Measurements from ENCODE around the gene FMO5. TPM values are rescaled to one million over a fixed set of nuclear protein-coding genes. Genes with fewer than 3 reads are reported as not detected.

The FMO5 gene
- total and polyA plus RNA-seq, 2 of the 13 experiments (the other 11 are each of a cell fraction or from before 2014, with no cell fraction given): 48.2 to 149 TPM

DNA sequence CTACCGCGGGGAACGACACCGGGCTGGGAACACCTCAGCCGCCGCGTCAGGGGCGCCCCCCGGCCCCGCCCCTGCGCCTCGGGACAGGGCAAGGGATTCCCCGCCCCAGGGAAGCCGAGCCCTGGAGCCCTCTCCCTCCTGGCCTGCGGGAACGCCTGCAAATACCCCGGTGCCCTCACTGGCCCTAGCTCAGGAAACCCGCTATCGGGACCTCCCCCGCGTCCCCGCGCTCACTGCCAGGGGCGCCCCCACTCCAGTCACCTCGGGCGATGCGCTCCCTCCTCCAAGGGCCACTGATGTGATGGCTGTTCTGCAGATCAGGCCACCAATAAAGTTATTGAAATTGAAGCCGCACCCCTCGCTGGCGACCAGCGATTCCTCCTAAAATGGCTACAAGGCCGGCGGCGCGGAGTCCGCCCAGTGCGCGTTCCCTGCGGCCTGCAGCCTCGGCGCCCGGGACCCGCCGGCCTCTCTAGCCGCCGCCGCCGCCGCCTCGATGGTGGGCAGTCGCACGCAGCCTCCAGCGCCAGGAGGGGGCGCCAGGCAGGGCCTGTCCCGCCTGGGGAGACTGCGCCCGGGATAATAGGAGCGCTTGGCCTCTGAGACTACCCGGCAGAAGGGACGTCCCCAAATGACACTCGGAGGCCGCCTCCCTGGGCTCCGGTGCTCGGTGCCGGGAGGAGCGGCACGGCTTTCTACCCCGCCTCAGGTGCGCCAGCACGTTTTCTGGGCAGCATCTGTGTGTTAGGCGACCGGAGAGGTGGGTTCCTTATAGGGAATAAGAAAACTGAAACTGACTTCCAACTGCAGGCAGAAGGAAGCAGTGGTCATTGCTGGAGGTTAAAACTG is 52.7 kb downstream of the FMO5 start, which contains the start of gene PRKAB2 (continued):
- TF ChIP-seq ZSCAN22 (CRISPR knock-in tag; IDR thresholded peaks at IDR 0.05): no peak
- TF ChIP-seq ZNF326 (CRISPR knock-in tag; IDR thresholded peaks at IDR 0.05; ENCODE audit: borderline replicate concordance): no peak
- 0 out of 2 replicates have a peak, but pooled peaks have one; percentile 52 for TF ChIP-seq KLF9 (CRISPR knock-in tag; IDR thresholded peaks at IDR 0.05; ENCODE audit: low read depth)
- TF ChIP-seq ZNF282 (IDR thresholded peaks at IDR 0.05; ENCODE audit: partially characterized antibody): no peak
- peak; percentile 87; the same call in 1 of the 2 replicates for TF ChIP-seq ZBTB3 (CRISPR knock-in tag; IDR thresholded peaks at IDR 0.05; ENCODE audit: borderline replicate concordance, low read depth)
- TF ChIP-seq, protein P1, sequence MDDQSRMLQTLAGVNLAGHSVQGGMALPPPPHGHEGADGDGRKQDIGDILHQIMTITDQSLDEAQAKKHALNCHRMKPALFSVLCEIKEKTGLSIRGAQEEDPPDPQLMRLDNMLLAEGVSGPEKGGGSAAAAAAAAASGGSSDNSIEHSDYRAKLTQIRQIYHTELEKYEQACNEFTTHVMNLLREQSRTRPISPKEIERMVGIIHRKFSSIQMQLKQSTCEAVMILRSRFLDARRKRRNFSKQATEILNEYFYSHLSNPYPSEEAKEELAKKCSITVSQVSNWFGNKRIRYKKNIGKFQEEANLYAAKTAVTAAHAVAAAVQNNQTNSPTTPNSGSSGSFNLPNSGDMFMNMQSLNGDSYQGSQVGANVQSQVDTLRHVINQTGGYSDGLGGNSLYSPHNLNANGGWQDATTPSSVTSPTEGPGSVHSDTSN (CRISPR knock-in tag; IDR thresholded peaks at IDR 0.05; ENCODE audit: borderline replicate concordance): no peak; the same call in 1 of the 2 replicates
- no peak for TF ChIP-seq ISX (CRISPR knock-in tag; conservative IDR thresholded peaks at IDR 0.05)
- TF ChIP-seq, protein P2, sequence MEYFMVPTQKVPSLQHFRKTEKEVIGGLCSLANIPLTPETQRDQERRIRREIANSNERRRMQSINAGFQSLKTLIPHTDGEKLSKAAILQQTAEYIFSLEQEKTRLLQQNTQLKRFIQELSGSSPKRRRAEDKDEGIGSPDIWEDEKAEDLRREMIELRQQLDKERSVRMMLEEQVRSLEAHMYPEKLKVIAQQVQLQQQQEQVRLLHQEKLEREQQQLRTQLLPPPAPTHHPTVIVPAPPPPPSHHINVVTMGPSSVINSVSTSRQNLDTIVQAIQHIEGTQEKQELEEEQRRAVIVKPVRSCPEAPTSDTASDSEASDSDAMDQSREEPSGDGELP (IDR thresholded peaks at IDR 0.05; ENCODE audit: borderline replicate concordance, low read depth): 0 out of 2 replicates have a peak, but pooled peaks have one; percentile 45
- TF ChIP-seq HIVEP1 (CRISPR knock-in tag; IDR thresholded peaks at IDR 0.05): peak; percentile 100
- 0 out of 2 replicates have a peak, but pooled peaks have one; percentile 61 for TF ChIP-seq ZNF678 (CRISPR knock-in tag; IDR thresholded peaks at IDR 0.05)
- TF ChIP-seq KLF16 (CRISPR knock-in tag; IDR thresholded peaks at IDR 0.05): peak in 1 of 2 experiments; percentile 97; a peak in 2 of 4 replicates
- TF ChIP-seq ZNF441 (CRISPR knock-in tag; IDR thresholded peaks at IDR 0.05; ENCODE audit: borderline replicate concordance): 0 out of 2 replicates have a peak, but pooled peaks have one; percentile 36
- TF ChIP-seq ZNF552 (CRISPR knock-in tag; IDR thresholded peaks at IDR 0.05; ENCODE audit: borderline replicate concordance): no peak
- TF ChIP-seq, protein P3, sequence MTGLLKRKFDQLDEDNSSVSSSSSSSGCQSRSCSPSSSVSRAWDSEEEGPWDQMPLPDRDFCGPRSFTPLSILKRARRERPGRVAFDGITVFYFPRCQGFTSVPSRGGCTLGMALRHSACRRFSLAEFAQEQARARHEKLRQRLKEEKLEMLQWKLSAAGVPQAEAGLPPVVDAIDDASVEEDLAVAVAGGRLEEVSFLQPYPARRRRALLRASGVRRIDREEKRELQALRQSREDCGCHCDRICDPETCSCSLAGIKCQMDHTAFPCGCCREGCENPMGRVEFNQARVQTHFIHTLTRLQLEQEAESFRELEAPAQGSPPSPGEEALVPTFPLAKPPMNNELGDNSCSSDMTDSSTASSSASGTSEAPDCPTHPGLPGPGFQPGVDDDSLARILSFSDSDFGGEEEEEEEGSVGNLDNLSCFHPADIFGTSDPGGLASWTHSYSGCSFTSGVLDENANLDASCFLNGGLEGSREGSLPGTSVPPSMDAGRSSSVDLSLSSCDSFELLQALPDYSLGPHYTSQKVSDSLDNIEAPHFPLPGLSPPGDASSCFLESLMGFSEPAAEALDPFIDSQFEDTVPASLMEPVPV (CRISPR knock-in tag; IDR thresholded peaks at IDR 0.05): no peak; the same call in 1 of the 2 replicates
- peak; percentile 73; the same call in 1 of the 2 replicates for TF ChIP-seq ZNF782 (CRISPR knock-in tag; IDR thresholded peaks at IDR 0.05; ENCODE audit: borderline replicate concordance)
- TF ChIP-seq, protein P4, sequence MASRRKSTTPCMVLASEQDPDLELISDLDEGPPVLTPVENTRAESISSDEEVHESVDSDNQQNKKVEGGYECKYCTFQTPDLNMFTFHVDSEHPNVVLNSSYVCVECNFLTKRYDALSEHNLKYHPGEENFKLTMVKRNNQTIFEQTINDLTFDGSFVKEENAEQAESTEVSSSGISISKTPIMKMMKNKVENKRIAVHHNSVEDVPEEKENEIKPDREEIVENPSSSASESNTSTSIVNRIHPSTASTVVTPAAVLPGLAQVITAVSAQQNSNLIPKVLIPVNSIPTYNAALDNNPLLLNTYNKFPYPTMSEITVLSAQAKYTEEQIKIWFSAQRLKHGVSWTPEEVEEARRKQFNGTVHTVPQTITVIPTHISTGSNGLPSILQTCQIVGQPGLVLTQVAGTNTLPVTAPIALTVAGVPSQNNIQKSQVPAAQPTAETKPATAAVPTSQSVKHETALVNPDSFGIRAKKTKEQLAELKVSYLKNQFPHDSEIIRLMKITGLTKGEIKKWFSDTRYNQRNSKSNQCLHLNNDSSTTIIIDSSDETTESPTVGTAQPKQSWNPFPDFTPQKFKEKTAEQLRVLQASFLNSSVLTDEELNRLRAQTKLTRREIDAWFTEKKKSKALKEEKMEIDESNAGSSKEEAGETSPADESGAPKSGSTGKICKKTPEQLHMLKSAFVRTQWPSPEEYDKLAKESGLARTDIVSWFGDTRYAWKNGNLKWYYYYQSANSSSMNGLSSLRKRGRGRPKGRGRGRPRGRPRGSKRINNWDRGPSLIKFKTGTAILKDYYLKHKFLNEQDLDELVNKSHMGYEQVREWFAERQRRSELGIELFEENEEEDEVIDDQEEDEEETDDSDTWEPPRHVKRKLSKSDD (CRISPR knock-in tag; IDR thresholded peaks at IDR 0.05; ENCODE audit: low read depth): peak; percentile 84
- peak; percentile 76; the same call in 1 of the 2 replicates for TF ChIP-seq HNRNPUL1 (IDR thresholded peaks at IDR 0.05; ENCODE audit: low read depth, low read length)
- peak; percentile 98 for TF ChIP-seq ZFX (CRISPR knock-in tag; IDR thresholded peaks at IDR 0.05; ENCODE audit: low read depth)
- TF ChIP-seq, protein P5, sequence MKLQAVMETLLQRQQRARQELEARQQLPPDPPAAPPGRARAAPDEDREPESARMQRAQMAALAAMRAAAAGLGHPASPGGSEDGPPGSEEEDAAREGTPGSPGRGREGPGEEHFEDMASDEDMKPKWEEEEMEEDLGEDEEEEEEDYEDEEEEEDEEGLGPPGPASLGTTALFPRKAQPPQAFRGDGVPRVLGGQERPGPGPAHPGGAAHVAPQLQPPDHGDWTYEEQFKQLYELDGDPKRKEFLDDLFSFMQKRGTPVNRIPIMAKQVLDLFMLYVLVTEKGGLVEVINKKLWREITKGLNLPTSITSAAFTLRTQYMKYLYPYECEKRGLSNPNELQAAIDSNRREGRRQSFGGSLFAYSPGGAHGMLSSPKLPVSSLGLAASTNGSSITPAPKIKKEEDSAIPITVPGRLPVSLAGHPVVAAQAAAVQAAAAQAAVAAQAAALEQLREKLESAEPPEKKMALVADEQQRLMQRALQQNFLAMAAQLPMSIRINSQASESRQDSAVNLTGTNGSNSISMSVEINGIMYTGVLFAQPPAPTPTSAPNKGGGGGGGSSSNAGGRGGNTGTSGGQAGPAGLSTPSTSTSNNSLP (IDR thresholded peaks at IDR 0.05; ENCODE audit: low read depth, low read length): peak; percentile 81
- peak; percentile 40 for TF ChIP-seq ISL2 (CRISPR knock-in tag; IDR thresholded peaks at IDR 0.05)

Data from HepG2 (cell line).